Astrocyte of the cerebellum (primary cell): ENCODE results near the gene CCDC74A.
"Not testable (repeated sequence)": the region's sequence is repeated elsewhere in the genome, so short reads cannot be mapped to it uniquely, and the experiment has no call there.

Experiments
- DNase-seq: peaks from one replicate; pipeline ENCODE4 v3.0.0-alpha.2; 2011; ENCODE audit warnings: low read depth
- H3K4me3 ChIP-seq: 2 replicates; pipeline ENCODE4 v1.5.1; 2011; ENCODE audit warnings: mild to moderate bottlenecking, low read depth, low read length, moderate library complexity
- CTCF ChIP-seq: IDR thresholded peaks from 2 replicates; pipeline ENCODE4 v1.5.1; 2012; ENCODE audit warnings: low read length, low read depth, moderate library complexity, mild to moderate bottlenecking; ENCODE audit errors: missing control alignments
- in situ Hi-C: cut with HindIII; loops from 2 replicates; pipeline ENCODE4 v1.10.0; 2017; ENCODE audit warnings: low sequenced_read_pairs

Gene CCDC74A

GRCh38 chr2:131556998-131557397 lies 29.3 kb downstream of the CCDC74A start:
- in situ Hi-C loops: no loop called here
- no peak for TF ChIP-seq CTCF
- no peak overlapping the region for H3K4me3 ChIP-seq
- DNase-seq: no peak

- no peak for DNase-seq
- no peak for TF ChIP-seq CTCF
- in situ Hi-C loops: no loop called here
- H3K4me3 ChIP-seq: no peak overlapping the region
These were observed 30.1 kb downstream of the CCDC74A start for GRCh38 chr2:131557558-131558321.

- TF ChIP-seq CTCF: no peak
- in situ Hi-C loops: no loop called here
- H3K4me3 ChIP-seq: no peak overlapping the region
- no peak for DNase-seq
These were observed 38.7 kb downstream of the CCDC74A start for GRCh38 chr2:131566371-131566770.

- in situ Hi-C loops: no loop called here
- DNase-seq: no peak
- no peak for TF ChIP-seq CTCF
- H3K4me3 ChIP-seq: no peak overlapping the region
These were observed 40.2 kb downstream of the CCDC74A start for GRCh38 chr2:131567891-131568290.

GRCh38 chr2:131568401-131568800 lies 40.7 kb downstream of the CCDC74A start:
- H3K4me3 ChIP-seq, in situ Hi-C loops, DNase-seq: not testable (repeated sequence)

- DNase-seq: no peak
- no peak overlapping the region for H3K4me3 ChIP-seq
- in situ Hi-C loops: no loop called here
- no peak for TF ChIP-seq CTCF
These were observed 44.5 kb downstream of the CCDC74A start for GRCh38 chr2:131572175-131572574.

GRCh38 chr2:131577812-131578211 lies 50.1 kb downstream of the CCDC74A start:
- in situ Hi-C loops: no loop called here
- no peak for TF ChIP-seq CTCF

More at GRCh38 chr2:131577812-131578211, 50.1 kb downstream of the CCDC74A start:
- H3K4me3 ChIP-seq: no peak overlapping the region
- no peak for DNase-seq
